Activated B cell treated with CpG ODN at 0.5 μM for 24 hours (primary cell): ENCODE results near the gene GPHN. TPM values are rescaled to one million over a fixed set of nuclear protein-coding genes. Genes with fewer than 3 reads are reported as not detected.

Experiments used
- ATAC-seq: fragments of 200-7000 bp; cut with Tn5 transposase; one replicate; pipeline ENCODE4 v1.10.0; 2021; ENCODE audit warnings: low read depth, mild to moderate bottlenecking, moderate library complexity
- CTCF ChIA-PET: fragments of 350-600 bp; sonication (Branson Sonifier 250); formaldehyde crosslinking; loops from one replicate; lab custom pipeline; 2021; ENCODE audit warnings: antibody characterized with exemption; lab: Charles Lee
- POLR2A ChIA-PET: fragments of 350-600 bp; sonication (Branson Sonifier 250); formaldehyde crosslinking; loops from one replicate; lab custom pipeline; 2021; ENCODE audit warnings: antibody characterized with exemption; lab: Charles Lee
- DNase-seq: peaks from one replicate; pipeline ENCODE4 v3.0.0; 2022
- H3K27ac Mint-ChIP-seq: one replicate; pipeline ENCODE4 v1.8.0; 2020; ENCODE audit warnings: mixed read lengths
- H3K27me3 Mint-ChIP-seq: one replicate; pipeline ENCODE4 v1.8.0; 2021; ENCODE audit warnings: mixed read lengths
- H3K36me3 Mint-ChIP-seq: one replicate; pipeline ENCODE4 v1.8.0; 2021; ENCODE audit warnings: low read depth, mixed read lengths
- H3K4me1 Mint-ChIP-seq: one replicate; pipeline ENCODE4 v1.8.0; 2021; ENCODE audit warnings: mixed read lengths
- H3K4me3 Mint-ChIP-seq: one replicate; pipeline ENCODE4 v1.8.0; 2020; ENCODE audit warnings: mild to moderate bottlenecking, mixed read lengths
- H3K9me3 Mint-ChIP-seq: one replicate; pipeline ENCODE4 v1.8.0; 2020; ENCODE audit warnings: mixed read lengths
- intact Hi-C: fragments of 100-400 bp; cut with micrococcal nuclease; formaldehyde crosslinking; loops from one replicate; pipeline ENCODE4 v1.15.1; 2024
- total RNA-seq: library from RNA; stranded (reverse); gene quantifications from 2 replicates; pipeline ENCODE4 v1.2.3, GENCODE V29; 2022
- TF ChIP-seq, protein P1 (sequence below): fragments of 200-600 bp; IDR thresholded peaks from one replicate; pipeline ENCODE4 v1.8.0; 2022; ENCODE audit warnings: antibody characterized with exemption, mild to moderate bottlenecking

The GPHN gene
- total RNA-seq, 1 donor from 2014 or later, result 36.9 TPM

DNA sequence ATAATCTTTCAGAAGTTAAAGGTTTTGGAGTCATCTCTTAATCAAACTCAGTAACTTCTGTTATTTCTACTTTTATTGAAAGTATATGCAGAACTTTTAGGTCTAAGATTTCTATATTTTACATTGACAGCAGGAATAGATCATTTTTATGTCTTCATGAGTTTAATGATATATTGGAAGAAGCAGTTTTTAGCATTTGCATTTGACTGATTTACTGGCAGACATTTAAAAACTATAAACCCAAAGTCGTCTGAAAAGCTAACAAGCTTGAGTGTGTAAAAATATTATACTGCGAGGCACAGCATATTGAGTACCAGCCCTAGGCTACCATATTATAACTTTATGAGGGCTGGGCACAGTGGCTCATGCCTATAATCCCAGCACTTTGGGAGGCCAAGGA is 467.3 kb downstream of the GPHN start:
- H3K27me3 Mint-ChIP-seq, result no peaks in the 10 kb centered on the region
- DNase-seq (no peak), ATAC-seq (no peak)
- H3K36me3 Mint-ChIP-seq, result no peaks in the 10 kb centered on the region
- no peak overlapping the region for H3K4me3 Mint-ChIP-seq
- POLR2A ChIA-PET, result no interaction called here
- CTCF ChIA-PET, result no interaction called here
- no peak overlapping the region for H3K27ac Mint-ChIP-seq
- H3K9me3 Mint-ChIP-seq, result no peaks in the 10 kb centered on the region
- TF ChIP-seq, protein P1, sequence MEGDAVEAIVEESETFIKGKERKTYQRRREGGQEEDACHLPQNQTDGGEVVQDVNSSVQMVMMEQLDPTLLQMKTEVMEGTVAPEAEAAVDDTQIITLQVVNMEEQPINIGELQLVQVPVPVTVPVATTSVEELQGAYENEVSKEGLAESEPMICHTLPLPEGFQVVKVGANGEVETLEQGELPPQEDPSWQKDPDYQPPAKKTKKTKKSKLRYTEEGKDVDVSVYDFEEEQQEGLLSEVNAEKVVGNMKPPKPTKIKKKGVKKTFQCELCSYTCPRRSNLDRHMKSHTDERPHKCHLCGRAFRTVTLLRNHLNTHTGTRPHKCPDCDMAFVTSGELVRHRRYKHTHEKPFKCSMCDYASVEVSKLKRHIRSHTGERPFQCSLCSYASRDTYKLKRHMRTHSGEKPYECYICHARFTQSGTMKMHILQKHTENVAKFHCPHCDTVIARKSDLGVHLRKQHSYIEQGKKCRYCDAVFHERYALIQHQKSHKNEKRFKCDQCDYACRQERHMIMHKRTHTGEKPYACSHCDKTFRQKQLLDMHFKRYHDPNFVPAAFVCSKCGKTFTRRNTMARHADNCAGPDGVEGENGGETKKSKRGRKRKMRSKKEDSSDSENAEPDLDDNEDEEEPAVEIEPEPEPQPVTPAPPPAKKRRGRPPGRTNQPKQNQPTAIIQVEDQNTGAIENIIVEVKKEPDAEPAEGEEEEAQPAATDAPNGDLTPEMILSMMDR, result no peak
- H3K4me1 Mint-ChIP-seq, result no peaks in the 10 kb centered on the region
- intact Hi-C loops, result no loop called here

DNA sequence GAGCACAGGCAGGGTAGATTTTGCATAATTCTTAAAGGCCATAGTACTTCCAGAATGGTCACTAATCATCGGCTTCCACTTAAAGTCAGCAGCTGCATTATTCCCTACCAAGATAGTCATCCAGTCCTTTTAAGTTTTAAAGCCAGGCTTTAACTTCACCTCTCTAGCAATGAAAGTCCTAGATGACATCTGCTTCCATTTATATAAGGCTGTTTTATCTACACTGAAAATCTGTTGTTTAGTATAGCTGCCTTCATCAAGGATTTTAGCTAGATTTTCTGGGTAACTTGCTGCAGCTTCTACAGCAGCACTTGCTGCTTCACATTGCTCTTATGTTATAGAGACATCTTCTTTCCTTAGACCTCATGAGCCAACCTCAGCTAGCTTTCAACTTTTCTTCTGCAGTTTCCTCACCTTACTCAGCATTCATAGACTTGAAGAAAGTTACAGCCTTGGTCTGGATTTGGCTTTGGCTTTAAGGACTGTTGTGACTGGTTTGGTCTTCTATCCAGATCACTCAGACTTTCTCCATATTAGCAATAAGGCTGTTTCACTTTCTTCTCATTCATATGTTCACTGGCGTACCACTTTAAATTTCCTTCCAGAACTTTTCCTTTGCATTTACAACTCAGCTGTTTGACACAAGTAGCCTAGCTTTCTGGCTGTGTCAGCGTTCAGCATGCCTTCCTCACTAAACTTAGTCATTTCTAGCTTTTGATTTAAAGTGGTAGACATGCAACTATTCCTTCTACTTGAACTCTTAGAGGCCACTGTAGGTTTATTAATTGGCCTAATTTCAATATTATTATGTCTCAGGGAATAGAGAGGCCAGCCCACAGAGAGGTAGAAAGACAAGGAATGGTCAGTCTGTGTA is 471.4 kb downstream of the GPHN start:
- intact Hi-C loops, result no loop called here
- Mint-ChIP-seq H3K4me3 (no peak overlapping the region), H3K36me3 (no peaks in the 10 kb centered on the region), H3K27ac (no peak overlapping the region), H3K27me3 (no peaks in the 10 kb centered on the region), H3K4me1 (no peaks in the 10 kb centered on the region), H3K9me3 (no peaks in the 10 kb centered on the region)
- no peak for DNase-seq
- POLR2A ChIA-PET, result no interaction called here
- ATAC-seq, result no peak
- TF ChIP-seq, protein P1, result no peak
- CTCF ChIA-PET, result interaction anchor here (0.7 kb wide), 1 partner anchor 9 kb away, joined by 3 read pairs; no protein-coding TSS in a partner anchor

DNA sequence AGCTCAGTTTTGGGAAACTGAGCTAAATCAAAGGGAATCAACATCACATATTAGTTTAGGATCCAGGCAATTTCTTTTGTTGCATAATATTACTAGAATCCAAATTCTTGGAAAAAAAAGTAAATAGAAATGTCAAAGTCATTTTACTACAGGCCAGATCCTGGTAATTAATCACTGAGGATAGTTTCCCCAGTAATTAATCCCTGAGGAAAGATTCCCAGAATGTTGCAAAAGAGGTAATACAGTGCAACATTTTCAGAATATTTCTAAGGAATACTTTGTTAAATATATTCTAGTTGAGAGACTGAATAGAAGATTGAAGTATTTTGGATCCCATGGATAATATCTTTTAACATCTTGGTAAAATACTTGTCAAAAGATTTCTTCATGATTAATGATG is 474.3 kb downstream of the GPHN start:
- no peaks in the 10 kb centered on the region for H3K4me1 Mint-ChIP-seq
- intact Hi-C loops, result no loop called here
- ChIA-PET POLR2A (no interaction called here), CTCF (no interaction called here)
- H3K27ac Mint-ChIP-seq, result no peak overlapping the region
- H3K36me3 Mint-ChIP-seq, result no peaks in the 10 kb centered on the region
- H3K27me3 Mint-ChIP-seq, result no peaks in the 10 kb centered on the region
- TF ChIP-seq, protein P1, result no peak
- DNase-seq, result no peak
- no peak overlapping the region for H3K4me3 Mint-ChIP-seq
- ATAC-seq, result no peak
- H3K9me3 Mint-ChIP-seq, result no peaks in the 10 kb centered on the region

DNA sequence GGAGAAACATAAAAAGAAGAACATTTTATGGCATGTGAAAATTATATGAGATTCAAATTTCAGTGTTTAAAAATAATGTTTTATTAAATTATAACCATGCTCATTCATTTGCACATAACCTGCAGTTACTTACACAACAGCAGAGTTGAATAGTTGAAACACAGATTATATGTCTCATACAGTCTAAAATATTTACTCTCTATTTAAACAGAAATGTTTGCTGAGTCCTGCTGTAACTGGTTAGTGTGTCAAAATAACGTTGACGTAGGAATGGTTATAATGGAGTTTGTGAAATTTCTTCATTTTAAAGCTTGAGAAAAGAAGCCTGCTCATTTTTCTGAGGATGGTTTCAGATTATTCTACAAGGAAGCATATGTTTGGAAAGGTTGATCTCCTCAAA is 484.8 kb downstream of the GPHN start:
- DNase-seq (no peak), ATAC-seq (no peak)
- POLR2A ChIA-PET, result no interaction called here
- TF ChIP-seq, protein P1, result no peak
- no peaks in the 10 kb centered on the region for H3K4me1 Mint-ChIP-seq
- H3K36me3 Mint-ChIP-seq, result peaks cover 2% of the 10 kb centered on the region
- no peaks in the 10 kb centered on the region for H3K27me3 Mint-ChIP-seq
- H3K4me3 Mint-ChIP-seq, result no peak overlapping the region
- intact Hi-C loops, result no loop called here
- no peaks in the 10 kb centered on the region for H3K9me3 Mint-ChIP-seq
- no peak overlapping the region for H3K27ac Mint-ChIP-seq
- CTCF ChIA-PET, result no interaction called here

DNA sequence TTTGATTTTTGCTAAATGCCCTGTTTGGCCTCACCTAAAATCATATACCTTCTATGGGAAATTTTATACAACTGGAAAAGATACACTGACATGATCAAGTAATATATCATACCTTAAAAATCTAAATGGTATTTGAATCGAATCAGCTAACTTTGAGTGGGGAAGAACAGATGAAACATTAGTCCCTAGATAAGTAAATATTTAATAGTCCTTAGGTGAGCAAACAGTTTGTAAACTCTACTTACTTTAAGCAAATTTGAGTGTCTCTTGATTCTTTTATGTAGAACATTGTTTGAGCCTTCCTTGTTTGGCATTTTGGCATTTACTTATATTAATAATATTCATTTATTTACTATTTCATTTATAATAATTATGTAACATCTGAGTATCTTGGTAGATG is 485.6 kb downstream of the GPHN start:
- Mint-ChIP-seq H3K4me1 (no peaks in the 10 kb centered on the region), H3K27me3 (no peaks in the 10 kb centered on the region), H3K9me3 (no peaks in the 10 kb centered on the region), H3K36me3 (peaks cover 2% of the 10 kb centered on the region), H3K4me3 (no peak overlapping the region), H3K27ac (no peak overlapping the region)
- CTCF ChIA-PET, result no interaction called here
- ATAC-seq (no peak), DNase-seq (no peak)
- TF ChIP-seq, protein P1, result no peak
- intact Hi-C loops, result no loop called here
- POLR2A ChIA-PET, result no interaction called here
